Mucosa of gallbladder (tissue), 1 donor: ENCODE results near the gene UNKL. TPM values are rescaled to one million over a fixed set of nuclear protein-coding genes. Genes with fewer than 3 reads are reported as not detected.

Experiments
- DNase-seq: peaks from one replicate; pipeline ENCODE4 v3.0.0-alpha.2; 2020; ENCODE audit warnings: low spot score
- total RNA-seq: library from RNA; stranded (reverse); gene quantifications from one replicate; pipeline ENCODE4 v1.2.1, GENCODE V29; 2021
- donor health status: DM: no; HTN: no; CAD: no.

The UNKL gene
- total RNA-seq, 1 donor from 2014 or later = 32.6 TPM

DNA sequence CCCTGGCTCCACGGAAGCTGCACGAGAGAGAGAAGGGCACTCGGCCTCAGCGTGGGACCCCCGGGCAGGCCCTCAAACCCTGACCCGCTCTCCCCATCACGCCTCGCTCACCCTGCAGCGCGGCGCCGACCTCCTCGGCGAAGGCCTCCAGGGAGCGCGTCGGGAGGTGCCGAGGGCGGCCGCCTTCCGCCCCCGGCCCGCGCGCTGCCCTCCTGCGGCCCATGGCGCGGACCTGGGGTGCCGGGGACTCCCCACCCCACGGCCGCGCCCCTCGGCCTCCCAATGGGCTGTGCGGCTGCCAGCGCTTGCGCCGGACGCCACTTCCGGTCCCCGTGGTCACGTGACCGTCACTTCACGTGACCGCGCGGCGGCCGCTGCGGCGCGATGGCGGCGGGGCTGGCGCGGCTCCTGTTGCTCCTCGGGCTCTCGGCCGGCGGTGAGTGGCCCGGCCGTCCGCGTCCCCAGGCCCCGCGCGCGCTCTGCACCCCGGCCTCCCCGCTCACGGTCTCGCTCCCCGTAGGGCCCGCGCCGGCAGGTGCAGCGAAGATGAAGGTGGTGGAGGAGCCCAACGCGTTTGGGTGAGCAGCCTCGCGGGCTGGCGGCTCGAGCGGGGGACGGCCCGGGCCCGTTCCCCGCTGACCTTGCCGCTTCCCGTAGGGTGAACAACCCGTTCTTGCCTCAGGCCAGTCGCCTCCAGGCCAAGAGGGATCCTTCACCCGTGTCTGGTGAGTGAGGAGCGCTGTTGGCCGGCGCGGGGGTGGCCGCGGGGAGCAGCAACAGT lies 62.7 kb downstream of the UNKL start, which contains the start of the genes GNPTG and TSR3:
Gene GNPTG (plus strand): TSS at position 350 of the 781 bp plus-strand sequence. CDS start 35 bp downstream, at position 385.
Gene TSR3 (minus strand): TSS at position 297 of the 781 bp plus-strand sequence. CDS start 74 bp downstream, at position 223.
- peak; percentile 84 for DNase-seq

DNA sequence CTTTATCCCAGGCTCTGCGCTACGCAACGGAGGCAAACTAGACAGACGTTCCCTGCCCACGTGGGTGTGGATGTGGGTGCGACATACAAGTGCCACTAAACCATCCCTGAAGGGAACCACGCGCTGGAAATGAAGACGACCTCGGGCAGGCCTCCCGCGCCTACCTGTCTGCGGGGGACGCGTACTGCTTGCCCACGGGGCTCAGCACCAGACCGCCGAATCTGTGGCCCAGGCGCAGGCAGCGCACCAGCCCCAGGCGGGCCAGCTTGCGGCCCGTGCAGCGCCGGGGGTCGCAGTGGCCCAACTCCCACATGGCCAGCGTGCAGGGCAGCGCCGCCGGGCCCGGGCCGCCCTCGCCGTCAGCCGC lies 63.3 kb downstream of the UNKL start:
- DNase-seq = no peak

GRCh38 chr16:1350691-1351090 lies 63.8 kb downstream of the UNKL start:
- no peak for DNase-seq

DNA sequence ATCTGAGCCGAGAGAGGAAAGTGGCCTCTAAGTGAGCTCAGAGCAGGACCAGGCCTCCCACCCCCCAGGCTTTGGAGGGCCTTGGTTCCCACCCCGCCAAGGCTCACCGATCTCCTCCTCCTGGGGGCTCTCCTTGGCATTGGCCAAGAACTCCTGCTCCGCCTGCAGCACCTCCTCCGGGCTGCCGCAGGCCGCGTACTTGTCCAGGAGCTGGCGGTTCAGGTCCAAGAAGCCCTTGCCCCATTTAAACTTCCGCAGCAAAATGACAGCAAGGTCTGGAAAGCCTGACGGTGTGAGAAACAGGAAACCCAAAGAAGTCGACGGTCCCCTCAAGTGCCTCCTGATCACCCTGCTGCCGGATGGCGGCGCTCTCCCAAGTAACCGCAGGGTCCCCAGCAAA lies 64.6 kb downstream of the UNKL start:
- no peak for DNase-seq

GRCh38 chr16:1349351-1349750 lies 65.2 kb downstream of the UNKL start:
- DNase-seq = no peak

- no peak for DNase-seq
Observed at GRCh38 chr16:1348926-1349325, 65.6 kb downstream of the UNKL start.

- no peak for DNase-seq
Observed at GRCh38 chr16:1348441-1348840, 66.1 kb downstream of the UNKL start.

DNA sequence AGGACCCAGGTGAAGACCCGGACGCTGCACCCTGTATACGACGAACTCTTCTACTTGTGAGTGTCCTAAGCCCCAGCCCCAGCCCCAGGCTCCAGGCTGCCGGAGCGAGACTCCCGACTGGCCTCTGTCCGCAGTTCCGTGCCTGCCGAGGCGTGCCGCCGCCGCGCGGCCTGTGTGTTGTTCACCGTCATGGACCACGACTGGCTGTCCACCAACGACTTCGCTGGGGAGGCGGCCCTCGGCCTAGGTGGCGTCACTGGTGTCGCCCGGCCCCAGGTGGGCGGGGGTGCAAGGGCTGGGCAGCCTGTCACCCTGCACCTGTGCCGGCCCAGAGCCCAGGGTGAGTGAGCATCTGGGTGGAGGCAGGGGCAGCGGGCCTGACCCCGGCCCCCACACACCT lies 66.5 kb downstream of the UNKL start:
- no peak for DNase-seq

DNA sequence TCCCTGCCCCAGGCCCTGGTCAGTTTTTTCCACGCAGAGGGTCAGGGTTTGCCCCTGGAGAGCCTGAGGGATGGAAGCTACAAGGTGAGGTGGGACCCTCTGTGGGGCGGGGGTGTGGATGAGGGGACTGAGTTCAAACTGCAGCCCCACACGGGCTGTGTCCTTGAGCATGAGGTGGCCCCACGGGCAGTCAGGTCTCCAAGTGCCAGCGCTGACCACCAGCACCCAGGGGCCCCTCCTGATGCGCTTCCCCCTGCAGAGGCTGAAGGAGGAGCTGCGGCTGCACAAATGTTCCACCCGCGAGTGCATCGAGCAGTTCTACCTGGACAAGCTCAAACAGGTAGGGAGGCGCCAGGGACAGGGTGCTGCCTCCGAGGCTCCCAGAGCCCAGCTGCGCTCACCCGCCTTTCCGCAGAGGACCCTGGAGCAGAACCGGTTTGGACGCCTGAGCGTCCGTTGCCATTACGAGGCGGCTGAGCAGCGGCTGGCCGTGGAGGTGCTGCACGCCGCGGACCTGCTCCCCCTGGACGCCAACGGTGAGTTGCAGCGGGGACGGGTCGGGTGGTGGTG lies 67.1 kb downstream of the UNKL start:
- no peak for DNase-seq

GRCh38 chr16:1346422-1347285 lies 67.8 kb downstream of the UNKL start:
- DNase-seq = no peak

GRCh38 chr16:1345651-1346421 lies 68.7 kb downstream of the UNKL start:
- DNase-seq = no peak

DNA sequence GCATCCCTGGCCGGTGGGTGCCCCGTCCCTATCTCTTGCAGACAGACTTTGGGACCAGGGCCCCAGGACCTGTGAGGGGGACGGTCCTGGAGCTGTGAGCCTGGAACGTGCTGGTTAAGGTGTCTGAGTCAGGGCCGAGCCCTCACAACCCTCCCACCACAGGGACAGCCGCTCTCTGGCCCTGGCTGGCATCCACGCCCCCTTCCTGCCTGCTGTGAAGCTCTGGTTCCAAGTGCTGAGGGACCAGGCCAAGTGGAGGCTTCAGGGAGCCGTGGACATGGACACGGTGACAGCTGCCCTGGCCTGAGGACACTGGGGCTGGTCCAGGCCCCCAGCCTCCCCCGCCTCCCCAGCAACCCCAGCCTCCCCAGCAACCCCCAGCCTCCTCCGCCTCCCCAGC lies 69.4 kb downstream of the UNKL start:
- no peak for DNase-seq

DNA sequence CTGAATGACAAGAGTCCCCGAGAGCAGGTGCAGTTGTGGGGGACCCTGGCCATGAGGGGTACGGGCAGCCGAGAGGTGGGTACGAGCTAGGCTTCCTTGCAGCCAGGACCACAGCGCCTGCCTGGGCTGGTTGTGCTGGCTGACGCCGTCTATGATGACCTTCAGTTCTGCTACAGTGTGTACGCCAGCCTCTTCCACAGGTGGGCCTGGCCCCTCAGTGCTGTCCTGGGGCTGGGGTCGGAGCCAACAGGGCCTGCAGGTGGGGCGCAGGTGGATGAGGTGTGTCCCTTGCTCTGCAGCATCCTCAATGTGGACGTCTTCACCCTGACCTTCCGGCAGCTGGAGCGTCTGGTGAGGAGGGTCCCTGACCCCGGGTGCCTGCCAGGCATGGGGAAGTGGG lies 70.0 kb downstream of the UNKL start:
- DNase-seq = no peak

GRCh38 chr16:1343428-1344242 lies 70.9 kb downstream of the UNKL start:
- no peak for DNase-seq

GRCh38 chr16:1342526-1343427 lies 71.7 kb downstream of the UNKL start:
- peak; percentile 96 for DNase-seq

DNA sequence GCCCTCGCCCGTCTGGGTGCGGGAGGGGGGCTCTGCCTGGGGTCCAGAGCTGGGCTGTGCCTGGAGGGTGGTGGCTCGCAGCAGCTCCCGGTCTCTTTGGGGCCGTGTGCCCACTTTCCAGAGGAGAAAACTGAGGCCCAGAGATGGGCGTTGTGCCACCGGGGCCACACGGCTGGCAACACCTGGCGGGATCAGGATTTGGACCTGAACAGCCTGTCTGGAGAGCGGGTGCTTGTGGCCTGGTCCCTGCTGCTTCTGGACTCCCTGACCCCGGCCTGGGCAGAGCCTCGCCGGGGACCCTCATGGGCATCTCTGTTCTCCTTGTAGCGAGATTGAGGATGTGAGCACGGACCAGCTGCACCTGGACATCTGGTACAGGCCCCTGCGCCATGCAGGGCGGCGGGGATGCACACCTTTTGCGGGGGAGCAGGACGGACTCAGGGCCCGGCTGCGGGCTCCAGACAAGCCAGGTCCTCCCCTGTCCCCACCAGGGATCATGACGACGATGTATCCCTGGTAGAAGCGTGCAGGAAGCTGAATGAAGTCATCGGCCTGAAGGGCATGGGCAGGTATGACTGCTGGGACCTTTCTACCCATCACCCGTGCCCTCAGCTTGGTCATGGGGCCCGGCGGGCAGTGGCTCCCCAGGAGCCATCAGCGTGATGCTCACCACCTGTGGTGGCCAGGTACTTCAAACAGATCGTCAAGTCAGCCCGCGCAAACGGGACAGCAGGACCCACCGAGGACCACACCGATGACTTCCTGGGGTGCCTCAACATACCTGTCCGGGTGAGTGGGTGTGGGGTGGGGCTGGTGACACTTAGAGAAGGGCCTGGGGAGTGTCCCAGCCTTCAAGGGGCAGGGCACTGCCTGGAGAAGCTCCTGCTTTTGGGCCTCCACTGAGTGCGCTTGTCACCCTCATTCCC lies 72.7 kb downstream of the UNKL start:
- no peak for DNase-seq

DNA sequence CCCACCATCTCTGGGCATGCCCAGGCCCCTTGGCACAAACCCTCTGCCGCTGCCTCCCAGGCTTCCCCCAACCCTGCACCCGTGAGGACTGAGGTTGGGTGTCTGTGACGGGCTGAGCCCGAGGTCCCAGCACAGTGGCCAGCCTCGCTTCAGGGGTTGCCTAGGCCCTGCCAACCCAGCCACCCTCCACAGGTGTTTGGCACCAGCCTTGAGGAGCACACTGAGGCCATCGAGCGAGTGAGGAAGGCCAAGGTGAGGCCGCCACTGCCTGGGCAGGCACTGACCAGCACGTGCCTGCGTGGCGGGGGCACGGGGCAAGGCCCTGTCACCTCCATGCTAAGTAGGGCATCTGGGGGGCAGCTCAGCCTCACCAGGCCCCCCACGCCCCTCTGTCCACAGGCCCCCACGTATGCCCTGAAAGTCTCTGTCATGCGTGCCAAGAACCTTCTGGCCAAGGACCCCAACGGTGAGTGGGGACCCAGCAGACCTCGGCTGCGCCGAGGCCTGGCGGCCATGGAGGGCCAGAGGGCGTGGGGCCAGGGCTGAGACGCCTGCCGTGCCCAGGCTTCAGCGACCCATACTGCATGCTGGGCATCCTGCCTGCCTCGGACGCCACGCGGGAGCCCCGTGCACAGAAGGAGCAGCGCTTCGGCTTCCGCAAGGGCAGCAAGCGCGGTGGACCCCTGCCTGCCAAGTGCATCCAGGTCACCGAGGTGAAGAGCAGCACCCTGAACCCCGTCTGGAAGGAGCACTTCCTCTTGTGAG lies 73.6 kb downstream of the UNKL start:
- no peak for DNase-seq
